NCI-H1417 (cell line): ENCODE results near the gene LGR6.

Experiments
- DNase-seq, 3 experiments: peaks; one replicate each; lab custom pipeline; 2025; lab: John Stamatoyannopoulos, UW

Gene LGR6

GRCh38 chr1:202220733-202221132 is 27.1 kb downstream of the LGR6 start:
- DNase-seq = no peak

GRCh38 chr1:202221911-202222909 is 28.6 kb downstream of the LGR6 start:
- peak; percentile 81 to 93 (median 93) for DNase-seq

- no peak for DNase-seq
These were observed 29.7 kb downstream of the LGR6 start for GRCh38 chr1:202223121-202223860.

GRCh38 chr1:202224453-202224852 is 30.9 kb downstream of the LGR6 start:
- no peak for DNase-seq

GRCh38 chr1:202225131-202225530 is 31.5 kb downstream of the LGR6 start:
- no peak for DNase-seq

- DNase-seq = peak in 1 of 3 experiments; percentile 49
These were observed 33.6 kb downstream of the LGR6 start for GRCh38 chr1:202227053-202227672.

GRCh38 chr1:202227997-202228401 is 34.4 kb downstream of the LGR6 start:
- DNase-seq = no peak

- DNase-seq = no peak
These were observed 35.0 kb downstream of the LGR6 start for GRCh38 chr1:202228484-202229122.

- peak in 1 of 3 experiments; percentile 34 for DNase-seq
These were observed 35.8 kb downstream of the LGR6 start for GRCh38 chr1:202229376-202229775.

- no peak for DNase-seq
These were observed 36.7 kb downstream of the LGR6 start for GRCh38 chr1:202230061-202230938.

GRCh38 chr1:202230939-202231645 is 37.5 kb downstream of the LGR6 start:
- DNase-seq = no peak

- no peak for DNase-seq
These were observed 39.6 kb downstream of the LGR6 start for GRCh38 chr1:202233171-202233570.

- no peak for DNase-seq
These were observed 40.2 kb downstream of the LGR6 start for GRCh38 chr1:202233804-202234203.

- DNase-seq = no peak
These were observed 40.9 kb downstream of the LGR6 start for GRCh38 chr1:202234331-202235002.

GRCh38 chr1:202235003-202235660 is 41.5 kb downstream of the LGR6 start:
- peak in 2 of 3 experiments; percentile 40 to 52 for DNase-seq

- peak; percentile 78 to 87 (median 85) for DNase-seq
These were observed 42.5 kb downstream of the LGR6 start for GRCh38 chr1:202235856-202236837.

GRCh38 chr1:202237052-202237451 is 43.5 kb downstream of the LGR6 start:
- peak; percentile 43 to 90 (median 82) for DNase-seq

GRCh38 chr1:202238914-202239313 is 45.3 kb downstream of the LGR6 start:
- DNase-seq = no peak
